NB4 (cell line): ENCODE results near the gene EPHB1.

Source experiments
- POLR2A ChIP-seq: IDR thresholded peaks from 2 replicates; pipeline ENCODE4 v1.6.1; 2011; ENCODE audit warnings: mild to moderate bottlenecking; ENCODE audit not compliant: insufficient read length; ENCODE audit errors: extremely low read depth
- TF ChIP-seq, protein P1 (sequence below): IDR thresholded peaks from 2 replicates; pipeline ENCODE4 v1.6.1; 2011; ENCODE audit warnings: low read depth, low read length

- TF ChIP-seq, protein P1, sequence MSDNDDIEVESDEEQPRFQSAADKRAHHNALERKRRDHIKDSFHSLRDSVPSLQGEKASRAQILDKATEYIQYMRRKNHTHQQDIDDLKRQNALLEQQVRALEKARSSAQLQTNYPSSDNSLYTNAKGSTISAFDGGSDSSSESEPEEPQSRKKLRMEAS: no peak
- no peak for TF ChIP-seq POLR2A
Measured at GRCh38 chr3:135213822-135214221, 418.8 kb downstream of the EPHB1 start.
